CD4-positive, alpha-beta T cell (primary cell): ENCODE results near the gene ANTXR1. TPM values are rescaled to one million over a fixed set of nuclear protein-coding genes. Genes with fewer than 3 reads are reported as not detected.

Experiments used
- ATAC-seq: fragments of 200-7000 bp; cut with Tn5 transposase; one replicate; pipeline ENCODE4 v1.10.0; 2022; ENCODE audit warnings: mild to moderate bottlenecking; ENCODE audit not compliant: poor library complexity
- CTCF ChIA-PET: fragments of 350-600 bp; sonication (Branson Sonifier 250); formaldehyde crosslinking; loops from one replicate; lab custom pipeline; 2021; ENCODE audit warnings: antibody characterized with exemption, inconsistent platforms; lab: Charles Lee
- POLR2A ChIA-PET: fragments of 350-600 bp; sonication (Branson Sonifier 250); formaldehyde crosslinking; loops from one replicate; lab custom pipeline; 2021; ENCODE audit warnings: antibody characterized with exemption, inconsistent platforms; lab: Charles Lee
- DNase-seq, 14 experiments: peaks; one replicate each; pipeline ENCODE4 v3.0.0-alpha.2; 2013 to 2020; ENCODE audit warnings: mixed read lengths in 2 of 14
- H3K27ac ChIP-seq, 2 donors: one replicate each; pipeline versions ENCODE4 v1.5.1 to v1.7.0; 2013; ENCODE audit warnings: low read length in 2 of 2, low read depth in 1 of 2, mild to moderate bottlenecking in 1 of 2
- H3K27me3 ChIP-seq, 2 experiments: 1 replicate in 1 of 2; 2 replicates in 1 of 2; pipeline versions ENCODE4 v1.6.1 to v1.7.0; 2013; ENCODE audit warnings: low read length in 2 of 2, control low read depth in 1 of 2, mild to moderate bottlenecking in 1 of 2, moderate library complexity in 1 of 2; ENCODE audit not compliant: insufficient read depth in 2 of 2, control insufficient read depth in 1 of 2
- H3K36me3 ChIP-seq: one replicate; pipeline ENCODE4 v1.6.1; 2013; ENCODE audit warnings: low read length, control low read depth; ENCODE audit not compliant: insufficient read depth
- H3K4me1 ChIP-seq: one replicate; pipeline ENCODE4 v1.6.1; 2013; ENCODE audit warnings: low read length, control low read depth; ENCODE audit not compliant: insufficient read depth
- H3K4me3 ChIP-seq: one replicate; pipeline ENCODE4 v1.5.1; 2013; ENCODE audit warnings: mild to moderate bottlenecking, low read length, moderate library complexity
- H3K9me3 ChIP-seq, 2 experiments: 1 replicate in 1 of 2; 2 replicates in 1 of 2; pipeline versions ENCODE4 v1.6.1 to v1.7.0; 2013; ENCODE audit warnings: low read length in 2 of 2, mild to moderate bottlenecking in 2 of 2, control low read depth in 1 of 2, moderate library complexity in 1 of 2; ENCODE audit not compliant: control insufficient read depth in 1 of 2, insufficient read depth in 1 of 2
- H3K27ac Mint-ChIP-seq: one replicate; pipeline ENCODE4 v1.8.0; 2020; ENCODE audit warnings: mixed read lengths
- H3K27me3 Mint-ChIP-seq: one replicate; pipeline ENCODE4 v1.8.0; 2021; ENCODE audit warnings: mixed read lengths
- H3K36me3 Mint-ChIP-seq: one replicate; pipeline ENCODE4 v1.8.0; 2021; ENCODE audit warnings: low read depth, mixed read lengths
- H3K4me1 Mint-ChIP-seq: one replicate; pipeline ENCODE4 v1.8.0; 2021; ENCODE audit warnings: low read depth, mixed read lengths
- H3K4me3 Mint-ChIP-seq: one replicate; pipeline ENCODE4 v1.8.0; 2020; ENCODE audit warnings: mild to moderate bottlenecking, mixed read lengths
- H3K9me3 Mint-ChIP-seq: one replicate; pipeline ENCODE4 v1.8.0; 2020; ENCODE audit warnings: mixed read lengths
- CTCF ChIP-seq: fragments of 200-600 bp; IDR thresholded peaks from one replicate; pipeline ENCODE4 v1.8.0; 2022; ENCODE audit warnings: antibody characterized with exemption, mild to moderate bottlenecking
- intact Hi-C, 2 experiments: fragments of 100-400 bp; cut with DNase I in 1 of 2; cut with micrococcal nuclease in 1 of 2; formaldehyde crosslinking; loops; one replicate each; pipeline versions ENCODE4 v1.15.1 to v1.9.0; 2023 to 2025; cut with DNase I, micrococcal nuclease
- total RNA-seq, 174 experiments: library from RNA in 2 of 174; stranded (reverse) in 2 of 174; gene quantifications; one replicate each; pipeline ENCODE4 v1.2.3 and lab custom pipeline; 2021 to 2026

The ANTXR1 gene
- total RNA-seq, 2 experiments from 2014 or later = not detected

GRCh38 chr2:69116438-69116837 lies 103.5 kb downstream of the ANTXR1 start:
- Histone ChIP-seq H3K36me3 (no peaks in the 10 kb centered on the region), H3K4me3 (no peak overlapping the region), H3K27ac (no peak overlapping the region), H3K9me3 (no peaks in the 10 kb centered on the region), H3K4me1 (no peaks in the 10 kb centered on the region), H3K27me3 (peaks cover 0 to 3% of the 10 kb centered on the region in 2 experiments)
- intact Hi-C loops = no loop called here
- Mint-ChIP-seq H3K27ac (no peak overlapping the region), H3K9me3 (no peaks in the 10 kb centered on the region), H3K4me3 (no peak overlapping the region), H3K36me3 (no peaks in the 10 kb centered on the region), H3K4me1 (no peaks in the 10 kb centered on the region), H3K27me3 (no peaks in the 10 kb centered on the region)
- ChIA-PET CTCF (no interaction called here), POLR2A (no interaction called here)
- no peak for ATAC-seq
- no peak for TF ChIP-seq CTCF
- no peak for DNase-seq

GRCh38 chr2:69118609-69119008 lies 105.6 kb downstream of the ANTXR1 start:
- TF ChIP-seq CTCF = no peak
- H3K9me3 ChIP-seq = no peaks in the 10 kb centered on the region
- H3K27me3 Mint-ChIP-seq = no peaks in the 10 kb centered on the region
- H3K27ac ChIP-seq = no peak overlapping the region
- no peaks in the 10 kb centered on the region for H3K4me1 Mint-ChIP-seq
- POLR2A ChIA-PET = no interaction called here
- no peak overlapping the region for H3K4me3 Mint-ChIP-seq
- H3K36me3 Mint-ChIP-seq = no peaks in the 10 kb centered on the region
- no peaks in the 10 kb centered on the region for H3K9me3 Mint-ChIP-seq
- no peaks in the 10 kb centered on the region for H3K36me3 ChIP-seq
- H3K27me3 ChIP-seq = no peaks in the 10 kb centered on the region
- H3K4me1 ChIP-seq = no peaks in the 10 kb centered on the region
- no peak for ATAC-seq
- CTCF ChIA-PET = no interaction called here
- H3K4me3 ChIP-seq = no peak overlapping the region
- intact Hi-C loops = no loop called here
- DNase-seq = no peak
- no peak overlapping the region for H3K27ac Mint-ChIP-seq

GRCh38 chr2:69119104-69119894 lies 106.3 kb downstream of the ANTXR1 start:
- H3K27me3 Mint-ChIP-seq = no peaks in the 10 kb centered on the region
- no peaks in the 10 kb centered on the region for H3K4me1 Mint-ChIP-seq
- intact Hi-C loops = no loop called here
- H3K27ac Mint-ChIP-seq = no peak overlapping the region
- Histone ChIP-seq H3K27me3 (peaks cover 0 to 3% of the 10 kb centered on the region in 2 experiments), H3K9me3 (no peaks in the 10 kb centered on the region), H3K4me1 (no peaks in the 10 kb centered on the region), H3K4me3 (no peak overlapping the region), H3K36me3 (no peaks in the 10 kb centered on the region), H3K27ac (no peak overlapping the region)
- DNase-seq (no peak), ATAC-seq (no peak)
- H3K4me3 Mint-ChIP-seq = no peak overlapping the region
- POLR2A ChIA-PET = no interaction called here
- TF ChIP-seq CTCF = no peak
- H3K9me3 Mint-ChIP-seq = no peaks in the 10 kb centered on the region
- no peaks in the 10 kb centered on the region for H3K36me3 Mint-ChIP-seq
- CTCF ChIA-PET = no interaction called here
